IPS-NIHi7 (cell line): Measurements from ENCODE around the gene KCNG2.

Source experiments
- DNase-seq: peaks from one replicate; pipeline ENCODE4 v3.0.0; 2012; ENCODE audit warnings: mixed read lengths; ENCODE audit errors: extremely low spot score

The KCNG2 gene

GRCh38 chr18:79819064-79819967 is 21.6 kb downstream of the KCNG2 start:
- no peak for DNase-seq

- no peak for DNase-seq
These were observed 22.2 kb downstream of the KCNG2 start for GRCh38 chr18:79819968-79820351.

DNA sequence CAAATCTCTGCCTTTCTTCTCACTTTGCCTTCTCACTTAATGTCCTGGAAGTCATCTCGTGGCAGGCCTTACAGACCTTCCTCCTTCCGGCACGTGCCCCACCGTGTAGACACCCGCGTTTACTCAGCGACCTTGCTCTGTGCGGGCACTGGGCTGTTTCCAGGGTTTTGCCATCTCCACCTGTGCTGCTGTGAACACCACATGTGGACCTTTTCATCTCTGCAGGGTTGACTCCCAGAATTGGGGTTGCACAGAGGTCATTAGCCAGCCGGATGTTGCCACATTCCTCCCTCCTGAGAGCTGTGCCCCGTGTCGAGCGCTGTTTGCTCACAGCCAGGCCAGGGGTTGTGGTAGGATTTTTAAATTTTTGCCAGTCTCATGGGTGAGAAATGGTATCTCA is 25.4 kb downstream of the KCNG2 start:
- no peak for DNase-seq

DNA sequence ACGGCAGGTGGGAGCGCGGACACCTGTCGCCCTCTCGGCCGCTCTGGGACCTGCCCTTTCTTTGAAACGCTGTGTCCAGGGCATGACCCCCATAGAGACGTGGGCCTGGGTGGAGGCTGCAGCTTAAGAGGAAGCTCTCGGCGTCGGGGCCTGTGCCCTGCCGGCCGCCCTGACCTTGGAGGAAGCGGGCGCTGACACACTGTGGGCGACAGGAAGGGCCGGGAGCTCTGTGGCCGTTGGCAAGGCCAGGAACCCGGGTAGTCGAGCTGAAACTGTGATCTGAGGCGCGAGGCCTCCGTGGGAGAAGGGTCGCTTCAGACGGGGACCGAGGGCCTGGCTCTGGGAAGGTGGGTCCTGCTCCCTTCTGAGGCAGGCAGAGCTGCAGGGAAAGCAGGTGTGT is 28.2 kb downstream of the KCNG2 start:
- no peak for DNase-seq

GRCh38 chr18:79826966-79827365 is 29.2 kb downstream of the KCNG2 start:
- peak; percentile 48 for DNase-seq

DNA sequence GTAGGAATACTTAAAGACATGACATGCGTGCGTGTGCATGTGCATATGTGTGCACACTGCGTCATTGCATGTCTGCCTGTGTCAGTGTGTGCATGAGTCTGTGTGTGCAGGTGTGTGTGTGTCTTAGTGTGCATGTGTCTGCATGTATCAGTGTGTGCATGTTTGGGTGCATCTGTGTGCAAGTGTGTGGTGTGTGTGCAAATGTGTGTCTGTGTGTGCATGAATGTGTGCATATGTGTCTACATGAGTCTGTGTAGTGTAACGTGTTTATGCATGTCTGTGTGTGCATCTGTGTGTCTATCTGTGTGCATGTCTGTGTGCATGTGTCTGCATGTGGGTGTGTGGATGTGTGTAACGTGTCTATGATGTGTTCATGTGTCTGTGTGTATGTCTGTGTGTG is 30.5 kb downstream of the KCNG2 start:
- DNase-seq = no peak

- no peak for DNase-seq
These were observed 31.6 kb downstream of the KCNG2 start for GRCh38 chr18:79829136-79829854.

DNA sequence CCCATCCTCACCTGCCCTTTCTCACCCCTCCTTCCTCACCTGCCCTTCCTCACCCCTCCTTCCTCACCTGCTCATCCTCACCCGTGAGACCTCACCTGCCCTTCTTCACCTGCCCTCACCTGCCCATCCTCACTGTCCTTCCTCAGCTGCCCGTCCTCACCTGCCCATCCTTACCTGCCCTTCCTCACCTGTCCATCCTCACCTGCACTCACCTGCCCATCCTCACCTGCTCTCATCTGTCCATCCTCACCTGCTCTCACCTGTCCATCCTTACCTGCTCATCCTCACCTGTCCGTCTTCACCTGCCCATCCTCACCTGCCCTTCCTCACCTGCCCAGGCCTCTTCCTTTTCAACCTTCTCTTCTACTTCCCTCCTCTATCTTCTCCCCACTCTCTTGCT is 34.4 kb downstream of the KCNG2 start:
- DNase-seq = no peak

- DNase-seq = no peak
These were observed 37.1 kb downstream of the KCNG2 start for GRCh38 chr18:79834834-79835233.

DNA sequence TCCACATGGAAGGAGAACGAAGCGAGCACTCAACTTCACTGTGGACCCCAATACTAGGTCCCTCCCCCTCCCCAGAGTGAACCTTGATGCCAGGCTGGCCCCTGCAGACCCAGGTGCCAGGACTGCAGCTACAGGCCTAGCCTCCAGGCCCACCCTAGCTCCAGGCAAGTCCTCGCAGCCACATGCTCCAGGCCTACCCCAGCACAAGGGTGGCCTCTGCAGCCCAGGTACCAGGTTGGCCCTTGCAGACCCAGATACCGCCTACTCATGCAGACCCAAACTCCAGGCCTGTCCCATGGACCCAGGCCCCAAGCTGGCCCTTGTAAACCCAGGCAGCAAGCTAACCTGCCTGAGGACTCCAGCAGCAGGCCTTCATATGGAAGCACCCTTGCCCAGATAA is 44.2 kb downstream of the KCNG2 start:
- no peak for DNase-seq

DNA sequence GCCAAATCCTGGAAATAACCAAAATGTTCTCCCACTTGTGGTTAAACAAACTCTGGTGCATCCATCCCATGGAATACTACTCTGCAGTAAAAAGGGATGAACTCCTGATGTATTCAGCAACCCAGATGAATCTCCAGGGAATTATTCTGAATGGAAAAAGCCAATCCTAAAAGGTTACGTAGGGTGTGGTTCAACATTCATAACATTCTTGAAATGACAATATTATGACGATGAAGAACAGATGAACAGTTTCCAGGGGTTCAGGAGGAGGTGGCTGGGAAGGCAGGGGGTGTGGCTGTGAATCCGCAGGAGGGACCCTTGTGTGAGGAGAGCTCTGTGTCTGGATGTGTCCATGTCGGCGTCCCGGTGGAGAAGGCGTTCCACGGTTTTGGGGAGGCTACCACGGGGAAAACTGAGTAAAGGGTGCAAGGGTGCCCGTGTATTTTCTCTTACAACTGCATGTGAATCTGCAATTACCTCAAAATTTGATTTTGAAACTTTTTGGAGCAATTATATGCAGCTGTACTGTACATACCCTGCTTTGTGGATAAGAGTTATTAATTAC is 47.3 kb downstream of the KCNG2 start:
- DNase-seq = no peak

DNA sequence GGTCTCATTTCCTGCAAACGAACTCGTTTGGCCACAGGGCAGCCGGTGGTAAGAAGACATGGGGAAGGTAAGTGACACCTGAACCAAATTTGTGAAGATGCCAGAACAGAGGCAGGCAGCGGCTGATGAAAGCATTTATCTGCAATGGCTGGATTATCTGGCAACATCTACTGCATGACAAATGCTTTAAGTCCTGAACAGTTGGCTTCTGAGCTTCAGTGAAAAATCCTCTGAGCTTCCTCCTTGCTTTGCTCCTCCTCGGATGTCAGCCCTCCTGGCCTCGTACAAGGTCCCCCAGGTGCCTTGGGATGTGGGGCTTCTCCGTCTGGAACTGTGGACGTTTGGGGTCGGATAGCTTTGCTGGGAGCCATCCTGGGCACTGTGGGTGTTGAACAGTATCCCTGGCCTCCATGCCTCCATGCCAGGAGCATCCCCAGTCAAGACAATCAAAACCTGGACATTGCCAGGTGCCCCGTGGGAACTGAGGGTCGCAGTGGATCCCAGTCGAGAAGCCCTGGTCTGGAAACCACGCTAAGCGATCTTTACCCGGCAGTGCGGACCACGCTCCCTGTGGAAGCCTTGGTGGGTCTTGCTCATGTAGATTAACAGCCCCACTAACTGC is 49.3 kb downstream of the KCNG2 start:
- DNase-seq = no peak

GRCh38 chr18:79847606-79848293 is 50.0 kb downstream of the KCNG2 start:
- DNase-seq = no peak

GRCh38 chr18:79848294-79848578 is 50.5 kb downstream of the KCNG2 start:
- DNase-seq = no peak

GRCh38 chr18:79848579-79849327 is 51.0 kb downstream of the KCNG2 start:
- DNase-seq = no peak

DNA sequence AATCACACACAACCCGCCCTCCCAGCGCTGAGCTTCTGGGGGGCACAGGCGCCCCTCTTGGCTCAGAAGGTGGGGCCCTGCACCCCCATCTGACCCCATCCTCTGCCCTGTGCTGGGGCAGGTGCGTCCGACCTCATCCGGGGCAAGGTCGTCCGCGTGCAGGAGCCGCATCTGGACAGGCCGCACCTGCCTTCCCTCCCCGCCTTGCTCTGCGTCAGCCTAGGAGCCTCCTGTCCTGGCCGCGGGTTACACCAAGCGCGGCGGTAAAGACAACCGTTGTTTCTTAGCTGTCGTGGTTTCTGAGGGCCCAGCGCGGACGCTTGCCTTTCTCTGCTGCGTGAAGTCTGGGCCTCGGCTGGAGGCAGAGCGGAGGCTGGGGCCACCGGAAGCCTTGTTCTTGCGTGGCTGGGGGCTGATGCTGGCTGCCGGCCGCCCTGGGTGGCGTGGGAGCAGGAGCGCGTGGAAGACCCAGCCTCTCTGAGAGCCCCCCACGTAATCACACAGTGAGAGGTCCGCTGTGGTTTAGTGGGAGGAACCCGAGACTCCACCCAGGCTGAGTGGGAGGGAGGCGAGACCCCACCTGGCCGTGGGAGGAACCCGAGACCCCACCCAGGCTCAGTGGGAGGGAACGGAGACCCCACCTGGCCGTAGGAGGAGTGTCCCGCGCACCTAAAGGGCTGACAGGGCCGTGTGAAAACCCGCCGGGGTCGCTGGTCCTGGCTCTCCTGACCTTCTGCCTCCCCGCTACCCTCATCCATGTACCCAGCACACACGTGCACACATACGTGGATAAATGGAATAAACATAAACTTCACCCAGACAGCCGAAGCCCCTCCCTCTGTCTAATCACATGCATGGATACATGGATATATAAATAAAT is 51.8 kb downstream of the KCNG2 start:
- DNase-seq = peak; percentile 7

DNA sequence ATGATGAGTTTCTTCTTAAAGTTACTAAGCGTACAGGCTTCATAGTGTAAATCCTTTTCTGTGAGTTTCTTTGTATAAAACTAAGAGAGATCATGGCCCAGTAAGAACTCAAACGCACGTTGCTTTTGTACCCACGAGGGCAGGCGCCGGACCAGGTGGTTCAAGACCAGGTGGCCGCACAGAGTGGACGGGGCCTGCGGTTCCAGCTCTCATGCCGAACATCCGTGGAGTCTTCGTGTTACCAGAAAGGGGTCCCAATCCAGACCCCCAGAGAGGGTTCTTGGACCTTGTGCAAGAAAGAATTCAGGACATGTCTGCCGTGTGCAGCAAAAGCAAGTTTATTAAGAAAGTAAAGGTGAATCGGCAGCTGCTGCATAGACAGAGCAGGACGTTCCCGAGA is 53.0 kb downstream of the KCNG2 start:
- no peak for DNase-seq

DNA sequence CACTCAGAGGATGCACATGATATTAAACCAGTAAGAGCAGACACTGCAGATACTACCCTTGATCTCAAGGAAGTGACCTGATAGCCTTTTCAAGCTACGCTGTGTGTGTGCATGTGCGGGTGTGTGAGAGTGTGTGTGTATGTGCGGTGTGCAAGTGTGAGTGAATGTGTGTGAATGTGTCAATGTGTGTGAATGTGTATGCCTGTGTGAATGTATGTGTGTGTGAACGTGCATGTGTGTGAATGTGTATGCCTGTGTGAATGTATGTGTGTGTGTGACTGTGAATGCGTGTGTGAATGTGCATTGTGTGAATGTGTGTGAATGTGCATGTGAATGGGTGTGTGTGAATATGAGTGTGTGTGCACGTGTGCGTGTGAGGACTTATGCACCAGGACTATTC is 53.8 kb downstream of the KCNG2 start:
- no peak for DNase-seq

DNA sequence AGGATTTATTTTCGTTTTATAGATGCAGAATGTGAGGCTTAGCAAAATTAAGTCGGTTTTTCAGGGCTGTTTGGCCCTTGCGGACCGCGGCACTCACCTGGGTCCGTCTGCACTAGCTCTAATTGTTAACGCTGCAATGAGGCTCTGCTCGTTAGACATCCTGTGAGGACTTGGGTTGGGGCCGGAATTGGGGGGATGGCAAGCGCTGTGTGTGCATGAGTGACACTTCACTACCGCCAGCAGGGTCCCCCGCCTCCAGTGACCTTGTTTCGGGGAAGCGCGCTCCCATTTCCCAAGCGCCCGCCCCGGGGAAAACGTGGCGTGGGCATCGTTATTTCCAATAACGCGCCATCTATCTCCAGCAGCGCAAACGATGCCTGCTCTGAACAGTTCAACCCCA is 54.2 kb downstream of the KCNG2 start:
- no peak for DNase-seq

DNA sequence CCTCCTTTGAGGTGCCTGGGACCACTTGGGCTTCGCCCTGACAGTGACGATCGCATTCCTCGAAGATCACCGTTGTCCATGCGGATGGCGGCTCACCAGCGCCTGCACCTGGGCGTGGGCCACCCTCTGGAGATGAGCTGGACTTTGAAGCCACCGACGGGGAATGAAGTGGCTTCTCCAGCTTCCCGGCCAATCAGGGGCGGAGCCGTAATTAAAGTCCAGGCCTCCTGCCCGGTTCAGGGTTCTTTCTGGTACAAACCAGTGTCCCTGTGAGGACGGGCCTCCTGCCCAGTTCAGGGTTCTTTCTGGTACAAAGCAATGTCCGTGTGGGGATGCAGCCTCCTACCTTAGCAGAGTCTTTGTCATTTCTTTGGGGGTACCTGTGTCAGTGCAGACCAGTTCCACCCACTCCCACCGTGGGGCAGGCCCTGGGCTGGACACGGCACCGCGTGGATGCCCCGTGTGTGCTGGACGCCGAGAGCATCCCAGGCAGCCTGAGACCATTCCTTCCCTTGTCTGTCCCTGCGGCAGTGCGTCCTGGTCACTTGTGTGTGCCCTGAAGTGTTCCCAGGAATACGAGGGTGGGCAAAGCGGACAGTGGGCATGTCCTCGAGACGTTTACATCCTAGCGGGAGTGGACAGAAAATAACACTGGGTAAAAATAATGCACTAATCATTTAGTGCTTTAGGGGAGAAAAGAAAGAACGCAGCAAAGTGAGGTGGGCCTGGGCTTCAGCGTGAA is 55.0 kb downstream of the KCNG2 start:
- DNase-seq = peak; percentile 9
